HG03159 (cell line): ENCODE results near the gene MAEL.
A peak's percentile ranks its signal among the peaks of the same experiment; 100 is the strongest.

Source experiments
- ATAC-seq: cut with Tn5 transposase; IDR thresholded peaks from one replicate; pipeline ENCODE4 v1.9.1; 2021; ENCODE audit warnings: mild to moderate bottlenecking, moderate library complexity; ENCODE audit not compliant: unreplicated experiment

MAEL gene

DNA sequence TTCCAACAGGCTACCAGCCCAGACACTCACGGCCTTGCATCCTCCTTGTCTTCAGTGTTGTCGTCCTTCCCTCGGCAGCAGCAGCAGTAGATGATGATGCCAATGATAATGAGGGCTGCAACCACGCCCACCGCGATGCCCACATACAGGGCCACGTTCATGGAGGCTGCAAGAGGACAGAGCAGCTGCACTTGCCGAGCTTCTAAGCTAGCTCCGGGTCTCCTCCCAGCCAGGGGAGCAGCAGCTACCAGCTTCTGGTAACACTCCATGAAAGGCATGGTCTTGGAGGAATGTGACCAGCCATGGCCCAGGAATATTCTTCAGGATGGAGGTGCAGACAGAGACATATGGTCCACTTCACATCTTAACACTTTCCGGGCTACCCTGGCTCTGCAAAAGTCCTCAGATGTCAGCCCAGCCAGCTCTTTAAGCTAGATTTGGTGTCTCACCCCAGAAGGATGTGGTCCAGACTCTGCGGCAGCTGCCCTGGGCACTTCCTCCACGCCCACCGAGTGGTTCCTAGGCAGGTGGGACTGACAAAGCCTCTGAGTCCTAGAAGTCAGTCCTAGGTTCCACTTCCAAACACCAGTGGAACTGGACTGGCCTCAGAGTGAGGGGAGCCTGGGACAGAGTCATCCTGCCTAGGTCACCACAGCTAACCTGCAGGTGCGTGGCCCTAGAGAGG, 66.0 kb downstream of the MAEL start:
- ATAC-seq = no peak

DNA sequence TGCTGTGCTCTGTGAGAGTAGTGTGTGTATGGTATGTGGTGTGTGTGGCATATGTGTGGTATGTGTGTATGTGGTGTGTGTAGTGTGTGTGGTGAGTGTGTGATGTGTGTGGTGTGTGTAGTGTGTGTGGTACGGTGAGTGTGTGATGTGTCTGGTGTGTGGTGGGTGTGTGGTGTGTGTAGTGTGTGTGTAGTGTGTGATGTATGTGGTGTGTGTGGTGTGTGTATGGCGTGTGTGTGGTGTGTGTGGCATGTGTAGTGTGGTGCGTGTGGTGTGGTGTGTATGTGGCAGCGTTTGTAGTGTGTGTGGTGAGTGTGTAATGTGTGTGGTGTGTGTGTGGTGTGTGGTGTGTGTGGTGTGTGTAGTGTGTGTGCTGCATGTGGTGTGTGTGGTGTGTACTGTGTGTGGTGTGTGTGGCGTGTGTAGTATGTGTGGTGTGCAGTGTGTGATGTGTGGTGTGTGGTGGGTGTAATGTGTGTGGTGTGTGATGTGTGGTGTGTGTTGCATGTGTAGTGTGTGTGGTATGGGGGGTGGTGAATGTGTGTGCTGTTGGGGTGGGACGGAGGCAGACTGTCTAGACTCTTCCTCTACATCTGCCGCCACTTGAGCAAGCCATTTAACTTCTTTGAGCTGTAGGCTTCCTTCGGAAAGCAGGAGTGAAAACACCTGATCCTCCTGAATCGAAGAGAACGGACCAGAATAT, 67.6 kb downstream of the MAEL start:
- ATAC-seq = peak; percentile 5

DNA sequence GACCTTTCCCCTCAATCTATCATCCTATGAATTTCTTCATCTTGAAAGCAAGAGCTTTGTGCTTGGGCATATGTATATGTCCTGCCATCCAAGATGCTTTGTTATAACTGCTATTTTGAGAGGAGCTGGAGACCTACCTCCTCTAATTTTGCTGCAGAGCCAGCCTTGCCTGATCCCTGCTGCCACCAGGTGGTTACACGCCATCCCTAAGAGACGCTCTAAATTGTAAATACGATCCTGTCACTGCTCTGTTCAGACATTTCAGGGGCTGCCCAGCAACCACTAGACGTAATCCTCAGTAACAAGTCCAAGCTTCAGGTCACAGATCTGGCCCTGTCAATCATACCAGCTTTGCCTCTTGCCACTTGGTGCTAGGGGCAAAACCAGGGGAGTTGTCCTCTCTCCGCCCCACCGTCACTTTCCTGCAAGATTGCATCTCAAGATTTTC, 68.2 kb downstream of the MAEL start:
- ATAC-seq = peak; percentile 76

DNA sequence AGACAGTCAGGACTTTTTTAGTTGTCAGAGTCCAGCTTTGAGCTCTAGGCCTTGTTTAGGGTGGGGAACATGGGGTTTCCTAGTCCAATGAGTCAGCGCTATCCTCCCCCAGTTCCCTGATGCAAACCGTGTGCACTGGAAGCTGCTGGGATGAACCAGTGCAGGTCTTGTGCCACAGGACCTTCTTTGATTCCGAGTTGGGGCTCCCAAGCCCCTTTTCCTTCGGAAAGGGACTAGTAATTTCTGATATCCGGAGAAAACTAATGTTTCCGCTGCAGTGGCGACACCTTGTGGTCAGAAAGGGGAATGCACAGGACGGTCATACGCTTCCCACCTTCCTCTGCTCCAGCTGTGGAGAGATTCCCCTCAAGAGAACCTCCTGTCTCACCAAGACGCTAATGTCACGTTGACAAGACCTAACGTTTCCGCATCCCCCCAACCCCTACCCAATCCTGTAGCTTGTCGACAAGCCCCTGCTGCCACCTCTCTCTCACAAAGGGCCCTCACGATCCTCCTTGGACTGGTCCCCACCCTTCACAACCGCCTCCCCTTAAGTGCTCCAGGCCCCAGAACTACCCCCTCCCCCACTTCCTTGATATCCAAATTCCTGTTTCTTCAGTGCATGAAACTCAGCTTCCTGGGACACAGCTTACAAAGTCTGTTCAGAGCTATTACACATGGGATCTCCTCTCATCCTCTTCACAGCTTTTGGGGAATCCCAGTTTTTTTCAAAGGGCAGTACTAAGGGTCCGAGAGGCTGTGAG, 70.1 kb downstream of the MAEL start:
- no peak for ATAC-seq

DNA sequence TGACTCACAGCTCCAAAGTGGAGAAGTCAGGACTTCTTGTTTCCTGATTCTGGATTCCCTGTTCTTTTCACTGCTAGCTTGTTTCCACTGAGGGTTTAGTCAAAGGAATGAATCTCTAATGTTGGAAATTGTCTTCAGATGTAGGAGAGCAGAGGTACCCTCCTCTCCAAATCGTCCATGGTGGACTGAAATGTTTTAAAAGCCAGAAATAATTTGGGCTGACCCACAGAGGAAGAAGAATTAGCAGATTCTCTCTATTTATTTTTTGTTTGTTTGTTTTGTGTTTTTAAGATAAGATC, 70.7 kb downstream of the MAEL start:
- no peak for ATAC-seq

DNA sequence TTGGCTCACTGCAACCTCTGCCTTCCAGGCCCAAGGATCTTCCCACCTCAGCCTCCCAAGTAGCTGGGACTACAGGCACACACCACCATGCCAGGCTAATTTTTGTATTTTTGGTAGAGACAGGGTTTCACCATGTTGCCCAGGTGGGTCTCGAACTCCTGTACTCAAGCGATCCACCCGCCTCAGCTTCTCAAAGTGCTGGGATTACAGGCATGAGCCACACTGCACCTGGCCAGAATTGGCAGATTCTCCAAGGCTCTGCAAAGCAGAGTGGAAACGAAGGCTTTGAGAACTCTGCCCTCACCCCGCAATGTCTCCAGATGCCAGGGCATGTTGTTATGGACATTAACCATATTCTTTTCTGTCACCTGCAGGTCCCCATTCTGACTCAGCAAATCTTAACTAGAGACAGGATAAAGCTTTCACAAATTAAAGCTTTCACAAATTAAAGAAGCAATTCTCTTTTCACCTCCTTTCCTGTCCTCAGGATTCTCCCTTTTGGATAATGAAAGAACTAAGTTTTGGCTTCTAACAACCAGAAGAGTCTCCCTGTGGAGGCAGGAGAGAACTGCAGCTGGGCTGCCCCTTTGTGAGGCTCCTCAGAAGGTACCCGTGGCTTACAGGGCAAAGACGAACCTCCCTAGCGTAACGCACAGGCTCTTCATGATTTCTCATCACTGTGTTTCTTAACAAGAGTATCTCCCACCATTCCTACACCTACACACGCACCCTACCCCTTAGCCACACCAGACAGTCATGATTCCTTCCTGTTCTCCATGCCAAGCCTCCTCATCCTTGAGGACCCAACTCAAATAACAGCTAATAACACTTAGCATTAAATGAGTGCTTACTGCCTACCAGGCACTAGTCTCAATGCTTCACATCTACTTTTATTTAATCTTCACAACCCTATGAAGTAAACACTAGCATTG, 71.3 kb downstream of the MAEL start:
- ATAC-seq = no peak

DNA sequence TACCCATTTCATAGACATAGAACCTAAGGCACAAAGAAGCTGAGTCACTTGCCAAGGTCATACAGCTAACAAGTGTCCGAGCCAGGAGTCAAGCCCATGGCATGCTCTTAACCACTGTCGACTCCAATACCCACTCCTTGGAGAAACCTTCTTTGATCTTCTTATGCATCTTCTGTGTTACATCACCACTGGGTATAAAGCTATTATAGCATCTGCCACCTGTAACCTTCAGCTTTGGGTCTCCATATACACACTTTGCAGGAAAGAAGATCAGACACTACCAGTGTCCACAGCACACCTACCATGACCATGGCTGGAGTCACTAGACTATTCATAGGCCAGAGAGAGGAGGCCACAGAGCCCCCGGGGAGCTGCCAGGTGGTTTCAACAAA, 72.0 kb downstream of the MAEL start:
- no peak for ATAC-seq

DNA sequence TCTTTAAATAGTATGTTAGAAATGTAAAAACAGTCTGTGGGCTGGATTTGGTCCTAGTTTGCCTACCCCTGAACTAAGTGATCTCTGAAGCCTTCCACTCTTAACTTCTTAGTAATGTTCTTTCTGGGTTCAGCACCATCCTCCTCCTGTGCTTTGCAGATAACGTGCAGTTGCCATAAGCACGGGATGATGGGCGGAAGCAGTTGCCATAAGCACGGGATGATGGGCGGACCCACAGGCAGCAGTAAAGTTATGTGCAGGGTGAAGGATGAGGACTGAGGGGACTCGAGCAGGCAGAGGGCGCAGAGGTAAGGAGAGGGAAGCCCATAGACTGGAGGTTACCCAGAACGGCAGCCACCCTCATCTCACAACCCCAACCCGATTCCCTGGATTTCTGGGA, 75.5 kb downstream of the MAEL start:
- no peak for ATAC-seq

DNA sequence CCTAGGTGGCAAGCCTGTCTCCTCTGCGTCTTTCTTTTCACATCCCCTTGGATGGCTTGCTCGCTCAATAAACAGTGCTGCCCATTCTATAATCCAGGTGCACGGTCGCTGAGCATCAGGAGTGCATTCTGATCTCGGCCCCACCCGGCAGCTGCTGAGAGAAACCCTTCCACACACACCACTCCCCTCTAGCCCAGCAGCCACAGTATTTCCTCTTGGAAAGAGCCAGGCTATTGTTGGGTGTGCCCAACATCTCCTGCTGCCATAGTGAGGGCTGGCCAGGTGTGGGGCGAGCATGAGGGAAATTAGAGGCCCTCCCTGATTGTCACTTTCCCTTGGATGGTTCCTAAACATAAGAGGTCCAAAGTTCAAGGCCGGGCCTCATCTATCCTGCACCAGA, 76.4 kb downstream of the MAEL start:
- no peak for ATAC-seq

DNA sequence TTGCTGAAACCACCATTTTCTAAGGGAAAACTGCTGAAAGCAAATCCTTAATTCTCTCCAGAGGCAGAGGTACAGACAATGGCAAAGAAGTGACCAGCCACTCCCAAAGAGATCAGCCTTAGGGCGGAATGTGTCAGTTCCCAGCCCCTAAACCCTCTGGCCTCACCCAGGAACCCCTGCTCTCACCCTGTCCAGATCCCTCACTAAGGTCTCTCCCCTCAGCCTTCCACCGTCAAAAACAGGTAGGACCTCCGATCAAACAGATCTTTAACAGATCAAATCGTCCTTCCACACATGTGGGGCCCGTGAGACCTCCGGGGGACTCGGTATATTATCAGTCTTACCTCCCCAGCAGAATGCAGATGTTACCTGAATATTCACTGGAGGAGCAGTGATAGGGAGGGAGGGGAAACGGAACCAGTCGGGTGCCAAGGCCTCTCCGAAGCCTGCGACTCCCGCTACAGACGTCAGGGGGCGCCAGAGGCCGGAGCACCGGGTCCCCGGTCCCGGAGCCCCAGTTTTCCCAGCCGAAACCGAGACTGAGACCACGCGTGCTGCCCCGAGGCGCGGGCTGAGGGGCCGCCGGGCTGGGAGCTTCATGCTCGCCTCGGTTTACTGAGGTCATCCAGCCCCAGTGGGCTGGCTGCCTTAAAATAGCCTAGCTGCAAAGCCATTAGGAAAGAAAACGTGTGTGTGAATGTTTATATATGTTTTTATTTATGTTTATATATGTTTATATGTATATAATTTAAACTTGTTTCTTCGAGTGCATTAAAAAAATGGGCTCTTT, 77.4 kb downstream of the MAEL start:
- ATAC-seq = peak; percentile 80

DNA sequence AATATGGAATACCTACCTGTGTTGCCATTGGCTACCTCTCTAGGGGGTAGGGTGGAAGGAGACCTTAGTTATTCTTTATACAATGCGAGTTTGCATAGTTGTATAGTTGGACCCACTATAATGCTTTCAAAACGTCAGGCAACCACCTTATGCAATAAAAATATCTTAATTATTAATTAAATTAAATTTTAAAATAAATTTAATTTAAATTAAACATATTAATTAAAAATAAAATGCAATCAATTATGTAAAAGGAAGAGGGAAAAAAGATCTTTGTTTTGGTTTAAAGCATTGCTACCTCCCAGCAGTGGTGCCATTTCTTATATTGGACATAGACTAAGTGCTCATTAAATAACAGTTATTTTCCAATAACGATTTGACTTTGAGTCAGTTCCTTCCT, 78.8 kb downstream of the MAEL start:
- no peak for ATAC-seq

DNA sequence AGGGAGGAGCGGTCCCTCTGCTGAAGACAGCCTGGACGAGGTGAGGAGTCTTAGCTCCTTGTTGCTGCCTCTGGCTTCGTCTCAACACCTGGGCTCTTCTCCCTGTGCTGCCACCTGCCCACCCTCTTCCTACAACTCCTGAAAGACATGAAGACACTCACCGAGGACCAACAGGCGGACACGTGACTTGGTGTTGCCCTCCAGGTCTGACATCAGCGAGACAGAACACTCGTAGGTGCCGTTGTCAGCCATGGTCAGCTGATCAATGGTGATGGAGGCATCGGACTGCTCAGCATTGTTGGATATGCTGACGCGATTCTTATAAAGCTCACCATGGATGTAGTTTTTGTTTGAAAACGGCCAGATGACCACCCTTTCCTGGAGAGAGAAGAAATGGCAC, 79.7 kb downstream of the MAEL start:
- ATAC-seq = no peak

DNA sequence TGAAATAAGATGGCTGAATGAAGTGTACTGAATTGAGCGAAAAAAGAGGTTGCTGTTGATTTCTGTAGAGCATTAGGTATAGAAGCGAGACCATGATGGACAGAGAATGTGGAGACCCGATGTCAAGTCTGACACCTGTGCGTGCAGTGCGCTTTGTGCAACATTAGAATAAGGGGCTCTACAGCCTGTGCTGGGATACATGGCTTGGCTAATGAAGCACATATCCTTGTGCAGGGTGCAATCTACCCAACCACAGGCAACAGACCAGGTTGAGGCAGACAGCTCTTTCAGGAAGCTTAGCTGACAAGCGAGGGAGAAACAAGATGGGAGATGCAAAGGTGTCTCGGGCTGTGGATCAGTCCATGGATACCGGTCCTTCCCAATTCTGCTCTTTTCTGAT, 82.2 kb downstream of the MAEL start:
- ATAC-seq = no peak
